Astrocyte (in vitro differentiated cells and primary cell): ENCODE data around the gene CCDC12.

Experiments used
- EZH2 ChIP-seq: IDR thresholded peaks from 2 replicates; pipeline ENCODE4 v1.6.1; 2012; ENCODE audit warnings: mild to moderate bottlenecking, low read length, inconsistent platforms; ENCODE audit not compliant: insufficient read depth
- TF ChIP-seq, protein P1 (sequence below): IDR thresholded peaks from 2 replicates; pipeline ENCODE4 v1.5.1; 2011; ENCODE audit warnings: low read depth, mild to moderate bottlenecking, inconsistent platforms, low read length, moderate library complexity; ENCODE audit not compliant: insufficient read depth

DNA sequence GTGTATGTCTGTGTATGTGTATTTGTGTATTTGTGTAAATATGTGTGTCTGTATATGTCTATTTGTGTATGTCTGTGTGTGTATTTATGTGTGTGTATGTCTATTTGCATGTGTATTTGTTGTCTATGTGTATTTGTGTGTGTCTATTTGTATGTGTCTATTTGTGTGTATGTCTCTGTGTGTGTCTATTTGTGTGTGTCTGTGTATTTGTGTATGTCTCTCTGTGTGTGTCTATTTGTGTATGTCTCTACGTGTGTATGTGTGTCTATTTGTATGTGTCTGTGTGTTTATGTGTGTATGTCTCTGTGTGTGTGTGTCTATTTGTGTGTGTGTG, 68.6 kb downstream of the CCDC12 start:
- TF ChIP-seq, protein P1, sequence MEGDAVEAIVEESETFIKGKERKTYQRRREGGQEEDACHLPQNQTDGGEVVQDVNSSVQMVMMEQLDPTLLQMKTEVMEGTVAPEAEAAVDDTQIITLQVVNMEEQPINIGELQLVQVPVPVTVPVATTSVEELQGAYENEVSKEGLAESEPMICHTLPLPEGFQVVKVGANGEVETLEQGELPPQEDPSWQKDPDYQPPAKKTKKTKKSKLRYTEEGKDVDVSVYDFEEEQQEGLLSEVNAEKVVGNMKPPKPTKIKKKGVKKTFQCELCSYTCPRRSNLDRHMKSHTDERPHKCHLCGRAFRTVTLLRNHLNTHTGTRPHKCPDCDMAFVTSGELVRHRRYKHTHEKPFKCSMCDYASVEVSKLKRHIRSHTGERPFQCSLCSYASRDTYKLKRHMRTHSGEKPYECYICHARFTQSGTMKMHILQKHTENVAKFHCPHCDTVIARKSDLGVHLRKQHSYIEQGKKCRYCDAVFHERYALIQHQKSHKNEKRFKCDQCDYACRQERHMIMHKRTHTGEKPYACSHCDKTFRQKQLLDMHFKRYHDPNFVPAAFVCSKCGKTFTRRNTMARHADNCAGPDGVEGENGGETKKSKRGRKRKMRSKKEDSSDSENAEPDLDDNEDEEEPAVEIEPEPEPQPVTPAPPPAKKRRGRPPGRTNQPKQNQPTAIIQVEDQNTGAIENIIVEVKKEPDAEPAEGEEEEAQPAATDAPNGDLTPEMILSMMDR, result no peak
- no peak for TF ChIP-seq EZH2
